K562 (cell line): ENCODE measurements around the gene RYR1. TPM values are rescaled to one million over a fixed set of nuclear protein-coding genes. Genes with fewer than 3 reads are reported as not detected.

Experiments used
- ATF1 ChIP-seq, 2 experiments: fragments of 450-650 bp in 1 of 2; IDR thresholded peaks; 2 replicates each; pipeline ENCODE4 v1.6.1; 2016; ENCODE audit warnings: missing compliant biosample characterization in 1 of 2, missing genetic modification characterization in 1 of 2
- FIP1L1 ChIP-seq: fragments of 200-400 bp; formaldehyde crosslinking; IDR thresholded peaks from 2 replicates; pipeline ENCODE4 v1.6.1; 2018; ENCODE audit warnings: mild to moderate bottlenecking, low read depth, low read length; ENCODE audit not compliant: poor library complexity, severe bottlenecking
- HNRNPUL1 ChIP-seq: fragments of 200-400 bp; formaldehyde crosslinking; IDR thresholded peaks from 2 replicates; pipeline ENCODE4 v1.6.1; 2017; ENCODE audit warnings: low read length
- ILK ChIP-seq: fragments of 450-650 bp; IDR thresholded peaks from 2 replicates; pipeline ENCODE4 v1.6.1; 2016; ENCODE audit warnings: missing genetic modification characterization, low read depth, mild to moderate bottlenecking, missing compliant biosample characterization, moderate library complexity, borderline replicate concordance
- MGA ChIP-seq: fragments of 450-650 bp; IDR thresholded peaks from 2 replicates; pipeline ENCODE4 v1.6.1; 2016; ENCODE audit warnings: mild to moderate bottlenecking, moderate library complexity
- MYBL2 ChIP-seq, 2 experiments: fragments of 450-650 bp in 1 of 2; sonication (generic) in 1 of 2; formaldehyde crosslinking in 1 of 2; IDR thresholded peaks; 2 replicates each; pipeline versions ENCODE4 v1.6.1 to v1.8.1; 2017 to 2022; ENCODE audit warnings: borderline replicate concordance in 1 of 2, inconsistent platforms in 1 of 2, low read depth in 1 of 2, mild to moderate bottlenecking in 1 of 2, missing genetic modification reagents in 1 of 2, moderate library complexity in 1 of 2
- PHTF2 ChIP-seq: fragments of 250-450 bp; sonication (Bioruptor Pico); IDR thresholded peaks from 2 replicates; pipeline ENCODE4 v1.5.0; 2021; ENCODE audit warnings: mild to moderate bottlenecking
- RHOXF2B ChIP-seq: fragments of 250-450 bp; sonication (Bioruptor Pico); conservative IDR thresholded peaks from 2 replicates; pipeline ENCODE4 v1.5.1; 2021
- SRF ChIP-seq, 2 experiments: fragments of 250-450, 450-650 bp in 1 of 2; sonication (Bioruptor Pico) in 1 of 2; sonication (generic) in 1 of 2; formaldehyde crosslinking; IDR thresholded peaks; 2 replicates each; pipeline versions ENCODE4 v1.5.0 to v1.5.1; 2020 to 2022; ENCODE audit warnings: mild to moderate bottlenecking in 1 of 2, missing genetic modification reagents in 1 of 2
- TBL1XR1 ChIP-seq, 2 experiments: IDR thresholded peaks; 2 replicates each; pipeline ENCODE4 v1.6.1; 2012; ENCODE audit warnings: improper control_type of control experiment in 2 of 2, low read length in 2 of 2, mild to moderate bottlenecking in 1 of 2
- ZC3H8 ChIP-seq: fragments of 450-650 bp; IDR thresholded peaks from 2 replicates; pipeline ENCODE4 v1.6.1; 2017
- ZNF277 ChIP-seq: fragments of 250-450 bp; sonication (Bioruptor Pico); IDR thresholded peaks from 2 replicates; pipeline ENCODE4 v1.8.0; 2022; ENCODE audit warnings: inconsistent platforms, mild to moderate bottlenecking, moderate library complexity, borderline replicate concordance
- ZNF384 ChIP-seq: IDR thresholded peaks from 2 replicates; pipeline ENCODE4 v1.6.1; 2012; ENCODE audit warnings: low read depth, low read length, improper control_type of control experiment
- ZNF583 ChIP-seq: fragments of 250-450 bp; sonication (Bioruptor Pico); IDR thresholded peaks from 2 replicates; pipeline ENCODE4 v1.4.0; 2020
- polyA plus RNA-seq, 8 experiments: library from polyadenylated mRNA; depleted of rRNA in 4 of 8; stranded (reverse) in 5 of 8; unstranded in 3 of 8; fragments of >200 nt; fragmentation: Nextera tagmentation in 2 of 8; fragmentation: Illumina TruSeq in 1 of 8; extraction: Ambion mirVana in 2 of 8; extraction: Trizol in 1 of 8; gene quantifications; 2 replicates each; pipeline versions ENCODE4 v1.2.1 to v1.2.3, GENCODE V29; 2011 to 2014; ENCODE audit warnings: inconsistent platforms in 1 of 8, missing spikeins in 1 of 8
- total RNA-seq, 7 experiments: library from RNA; depleted of rRNA in 6 of 7; stranded (reverse); fragments of >200 nt in 6 of 7; fragmentation: Illumina TruSeq in 2 of 7; extraction: Trizol in 2 of 7; gene quantifications; 2 replicates each; pipeline versions ENCODE4 v1.2.1 to v1.2.3, GENCODE V29; 2011 to 2021; ENCODE audit warnings: low replicate concordance in 1 of 7

The RYR1 gene
- total and polyA plus RNA-seq, 9 of the 15 experiments (the other 6 are each of a cell fraction or from before 2014, with no cell fraction given), result 0.11 to 7.4 (median 3.7) TPM

GRCh38 chr19:38433268-38433733 lies at the start of gene RYR1 (continued):
- no peak for TF ChIP-seq HNRNPUL1
- no peak for TF ChIP-seq MGA
- TF ChIP-seq ZC3H8, result no peak
- TF ChIP-seq ZNF583, result no peak
- TF ChIP-seq MYBL2 (IDR thresholded peaks at IDR 0.05; ENCODE audit: low read depth), result no peak
- no peak for TF ChIP-seq MYBL2 (CRISPR knock-in tag; IDR thresholded peaks at IDR 0.05; ENCODE audit: borderline replicate concordance)
- no peak for TF ChIP-seq RHOXF2B
- no peak for TF ChIP-seq ZNF384
- no peak for TF ChIP-seq FIP1L1
- TF ChIP-seq PHTF2 (CRISPR knock-in tag), result no peak
- TF ChIP-seq ATF1 (CRISPR knock-in tag; IDR thresholded peaks at IDR 0.05), result no peak
- TF ChIP-seq ATF1 (tag; IDR thresholded peaks at IDR 0.05), result peak; percentile 23; the same call in 1 of the 2 replicates
- no peak for TF ChIP-seq TBL1XR1 (IDR thresholded peaks at IDR 0.05; ENCODE audit: low read length in 2 of 2)
- TF ChIP-seq ILK (tag), result no peak
- no peak for TF ChIP-seq ZNF277 (CRISPR knock-in tag)
- TF ChIP-seq SRF (CRISPR knock-in tag; IDR thresholded peaks at IDR 0.05), result no peak
